Left ventricle myocardium inferior (tissue), 1 donor: ENCODE results near the gene SLC4A1. TPM values are rescaled to one million over a fixed set of nuclear protein-coding genes. Genes with fewer than 3 reads are reported as not detected.

Experiments used
- DNase-seq: peaks from one replicate; pipeline ENCODE4 v3.0.0-alpha.2; 2020
- H3K27ac ChIP-seq: fragments of 200-600 bp; replicated peaks from 2 replicates; pipeline ENCODE4 v1.8.0; 2021
- H3K27me3 ChIP-seq: fragments of 200-600 bp; 2 replicates; pipeline ENCODE4 v1.8.0; 2021; ENCODE audit warnings: low read depth
- H3K36me3 ChIP-seq: fragments of 200-600 bp; 2 replicates; pipeline ENCODE4 v1.8.0; 2021
- H3K4me1 ChIP-seq: fragments of 200-600 bp; 2 replicates; pipeline ENCODE4 v1.8.0; 2021
- H3K4me3 ChIP-seq: fragments of 200-600 bp; 2 replicates; pipeline ENCODE4 v1.8.0; 2021; ENCODE audit warnings: mild to moderate bottlenecking, moderate library complexity
- H3K9me3 ChIP-seq: fragments of 200-600 bp; replicated peaks from 2 replicates; pipeline ENCODE4 v1.8.0; 2021
- CTCF ChIP-seq: fragments of 200-600 bp; IDR thresholded peaks from 2 replicates; pipeline ENCODE4 v1.8.0; 2021; ENCODE audit warnings: antibody characterized with exemption, mild to moderate bottlenecking, borderline replicate concordance
- intact Hi-C: fragments of 100-400 bp; cut with micrococcal nuclease; formaldehyde crosslinking; loops from one replicate; pipeline ENCODE4 v1.11.0; 2022
- total RNA-seq: library from RNA; stranded (reverse); fragmentation: NEBNext Ultra II Directional; extraction: Animal tissue kit (Norgen Biotek cat#: 25700); gene quantifications from one replicate; pipeline ENCODE4 v1.2.1, GENCODE V29; 2021
- donor health status: DM: no; HTN: yes; CAD: no; lungs with severe emphysema.

Gene SLC4A1
- total RNA-seq, 1 donor from 2014 or later = not detected

GRCh38 chr17:44260296-44260695 is 7.6 kb downstream of the SLC4A1 start:
- Histone ChIP-seq H3K9me3 (no peaks in the 10 kb centered on the region), H3K4me1 (no peaks in the 10 kb centered on the region), H3K27me3 (no peaks in the 10 kb centered on the region), H3K27ac (no peak overlapping the region), H3K36me3 (no peaks in the 10 kb centered on the region), H3K4me3 (no peak overlapping the region)
- TF ChIP-seq CTCF = no peak
- no peak for DNase-seq
- intact Hi-C loops = no loop called here

DNA sequence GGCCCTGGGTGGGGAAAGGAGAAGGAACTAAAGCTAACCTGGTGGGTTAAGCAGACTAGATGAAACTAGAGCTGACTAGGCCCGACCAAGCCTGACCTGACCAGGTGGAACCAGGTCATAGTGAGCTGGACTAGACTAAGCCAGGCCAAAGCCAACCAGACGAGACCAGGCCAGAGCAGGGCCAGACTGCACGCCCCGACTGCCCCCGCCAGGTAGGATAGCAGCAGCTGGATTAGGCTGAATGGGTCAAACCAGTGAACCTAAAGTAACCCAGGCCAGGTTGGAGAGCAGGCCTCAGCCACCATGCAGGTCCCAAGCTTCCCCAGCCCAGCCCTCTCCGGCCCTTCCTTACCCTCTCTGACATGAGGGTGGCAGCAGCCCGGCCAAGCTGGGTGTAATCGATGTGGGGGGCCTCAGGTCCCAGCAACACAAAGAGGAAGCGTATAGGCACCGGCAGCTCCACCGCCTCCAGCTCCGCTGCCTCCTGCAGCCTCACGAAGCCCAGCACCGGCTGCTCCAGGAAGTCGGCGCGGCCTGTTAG is 9.1 kb downstream of the SLC4A1 start:
- no peak for DNase-seq
- TF ChIP-seq CTCF = no peak
- no peaks in the 10 kb centered on the region for H3K4me1 ChIP-seq
- intact Hi-C loops = no loop called here
- no peak overlapping the region for H3K4me3 ChIP-seq
- H3K27me3 ChIP-seq = no peaks in the 10 kb centered on the region
- no peak overlapping the region for H3K27ac ChIP-seq
- no peaks in the 10 kb centered on the region for H3K36me3 ChIP-seq
- H3K9me3 ChIP-seq = no peaks in the 10 kb centered on the region

GRCh38 chr17:44257815-44258760 is 9.8 kb downstream of the SLC4A1 start:
- TF ChIP-seq CTCF = no peak
- intact Hi-C loops = no loop called here
- no peak for DNase-seq

DNA sequence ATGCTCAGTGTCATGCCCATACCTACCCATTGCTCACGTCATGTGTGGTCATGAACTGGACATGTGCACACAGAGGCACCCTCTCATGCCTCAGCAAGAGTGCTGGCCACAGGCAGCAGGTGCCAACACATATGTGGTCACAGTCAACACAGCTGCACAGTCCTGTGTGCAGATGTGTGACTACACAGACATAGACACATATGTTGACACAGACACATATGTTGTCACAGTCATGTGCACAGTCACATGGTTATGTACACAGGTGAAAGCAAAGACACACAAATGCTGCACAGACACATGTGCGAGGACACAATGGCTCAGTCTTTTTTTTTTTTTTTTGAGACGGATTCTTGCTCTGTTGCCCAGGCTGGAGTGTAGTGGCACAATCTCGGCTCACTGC is 11.3 kb downstream of the SLC4A1 start:
- Histone ChIP-seq H3K4me3 (no peak overlapping the region), H3K36me3 (no peaks in the 10 kb centered on the region), H3K9me3 (no peaks in the 10 kb centered on the region), H3K27ac (no peak overlapping the region), H3K27me3 (no peaks in the 10 kb centered on the region), H3K4me1 (no peaks in the 10 kb centered on the region)
- intact Hi-C loops = no loop called here
- no peak for DNase-seq
- TF ChIP-seq CTCF = no peak

More at GRCh38 chr17:44257815-44258760, 9.8 kb downstream of the SLC4A1 start:
- no peaks in the 10 kb centered on the region for H3K4me1 ChIP-seq
- H3K9me3 ChIP-seq = no peaks in the 10 kb centered on the region
- no peak overlapping the region for H3K27ac ChIP-seq
- no peaks in the 10 kb centered on the region for H3K27me3 ChIP-seq
- H3K4me3 ChIP-seq = no peak overlapping the region
- no peaks in the 10 kb centered on the region for H3K36me3 ChIP-seq

DNA sequence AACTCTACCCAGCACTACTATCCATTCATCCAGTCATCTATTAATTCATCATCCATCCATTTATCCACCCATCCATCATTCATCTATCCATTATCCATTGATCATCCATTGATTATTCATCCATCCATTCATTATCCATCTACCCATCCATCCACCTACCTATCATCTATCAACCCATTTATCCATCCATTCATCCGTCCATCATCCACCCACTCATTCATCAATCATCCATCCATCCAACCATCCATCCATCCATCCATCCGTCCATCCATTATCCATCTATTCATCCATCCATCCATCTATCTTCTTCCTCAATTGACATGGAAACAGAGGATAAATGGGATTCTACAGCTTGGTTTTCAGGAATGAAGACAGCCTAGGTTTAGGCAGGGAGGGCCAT is 12.0 kb downstream of the SLC4A1 start:
- no peak for DNase-seq
- H3K9me3 ChIP-seq = no peaks in the 10 kb centered on the region
- no peak overlapping the region for H3K4me3 ChIP-seq
- no peaks in the 10 kb centered on the region for H3K4me1 ChIP-seq
- no peak for TF ChIP-seq CTCF
- H3K27me3 ChIP-seq = no peaks in the 10 kb centered on the region
- no peak overlapping the region for H3K27ac ChIP-seq
- H3K36me3 ChIP-seq = no peaks in the 10 kb centered on the region
- intact Hi-C loops = no loop called here
